ENCODE data around the gene DISC1. TPM values are rescaled to one million over a fixed set of nuclear protein-coding genes. Genes with fewer than 3 reads are reported as not detected.

The DISC1 gene
- total RNA-seq, 1 experiment from 2014 or later, result 13.5 TPM

DNA sequence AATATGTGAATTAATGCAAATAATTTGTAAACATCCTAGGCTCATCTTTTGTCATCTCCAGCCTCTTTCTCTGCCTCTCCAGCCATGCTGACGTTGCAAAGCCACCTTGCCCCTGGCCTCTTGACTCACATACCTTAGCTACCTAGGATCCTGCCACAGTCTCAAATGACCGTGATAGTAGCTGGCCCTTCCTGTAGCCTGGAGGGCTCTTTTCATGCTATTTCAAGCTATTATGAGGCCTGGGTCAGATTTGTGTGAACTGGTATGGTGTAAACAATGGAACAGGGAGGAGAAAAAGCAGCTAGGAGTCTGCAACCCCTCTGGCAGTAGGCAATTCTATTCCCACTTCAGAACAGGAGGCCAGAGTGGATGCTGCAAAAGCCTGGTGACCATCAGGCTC lies 337.7 kb downstream of the DISC1 start:
- Mint-ChIP-seq H3K27ac (ENCODE audit: unreplicated experiment) (no peak overlapping the region), H3K4me3 (ENCODE audit: unreplicated experiment) (no peak overlapping the region), H3K4me1 (ENCODE audit: low read depth, unreplicated experiment) (no peaks in the 10 kb centered on the region), H3K9me3 (ENCODE audit: unreplicated experiment) (no peaks in the 10 kb centered on the region), H3K36me3 (ENCODE audit: insufficient read depth, unreplicated experiment) (no peaks in the 10 kb centered on the region), H3K27me3 (ENCODE audit: insufficient read depth, unreplicated experiment) (no peaks in the 10 kb centered on the region)
- no peak overlapping the region for H3K4me3 ChIP-seq (ENCODE audit: low read depth, low read length)
- no peaks in the 10 kb centered on the region for H3K36me3 ChIP-seq (ENCODE audit: control insufficient read depth, insufficient read depth, low read length)
- CTCF ChIA-PET, result no interaction called here
- intact Hi-C loops (cut with micrococcal nuclease; ENCODE audit: unreplicated experiment), result no loop called here
- BruUV-seq (replicated peaks), result no TSS peak
- H3K27me3 ChIP-seq (replicated peaks; ENCODE audit: control insufficient read depth, insufficient read depth, low read length), result no peaks in the 10 kb centered on the region
- TF ChIP-seq, protein P1, sequence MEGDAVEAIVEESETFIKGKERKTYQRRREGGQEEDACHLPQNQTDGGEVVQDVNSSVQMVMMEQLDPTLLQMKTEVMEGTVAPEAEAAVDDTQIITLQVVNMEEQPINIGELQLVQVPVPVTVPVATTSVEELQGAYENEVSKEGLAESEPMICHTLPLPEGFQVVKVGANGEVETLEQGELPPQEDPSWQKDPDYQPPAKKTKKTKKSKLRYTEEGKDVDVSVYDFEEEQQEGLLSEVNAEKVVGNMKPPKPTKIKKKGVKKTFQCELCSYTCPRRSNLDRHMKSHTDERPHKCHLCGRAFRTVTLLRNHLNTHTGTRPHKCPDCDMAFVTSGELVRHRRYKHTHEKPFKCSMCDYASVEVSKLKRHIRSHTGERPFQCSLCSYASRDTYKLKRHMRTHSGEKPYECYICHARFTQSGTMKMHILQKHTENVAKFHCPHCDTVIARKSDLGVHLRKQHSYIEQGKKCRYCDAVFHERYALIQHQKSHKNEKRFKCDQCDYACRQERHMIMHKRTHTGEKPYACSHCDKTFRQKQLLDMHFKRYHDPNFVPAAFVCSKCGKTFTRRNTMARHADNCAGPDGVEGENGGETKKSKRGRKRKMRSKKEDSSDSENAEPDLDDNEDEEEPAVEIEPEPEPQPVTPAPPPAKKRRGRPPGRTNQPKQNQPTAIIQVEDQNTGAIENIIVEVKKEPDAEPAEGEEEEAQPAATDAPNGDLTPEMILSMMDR (IDR thresholded peaks at IDR 0.05; ENCODE audit: insufficient read depth in 1 of 2, low read depth in 1 of 2, low read length in 1 of 2, severe bottlenecking in 1 of 2, unreplicated experiment in 1 of 2), result no peak
- no peaks in the 10 kb centered on the region for H3K9me3 ChIP-seq
- peak in 1 of 2 experiments; percentile 38 for DNase-seq
- POLR2A ChIA-PET, result no interaction called here
- no peaks in the 10 kb centered on the region for H3K4me1 ChIP-seq

DNA sequence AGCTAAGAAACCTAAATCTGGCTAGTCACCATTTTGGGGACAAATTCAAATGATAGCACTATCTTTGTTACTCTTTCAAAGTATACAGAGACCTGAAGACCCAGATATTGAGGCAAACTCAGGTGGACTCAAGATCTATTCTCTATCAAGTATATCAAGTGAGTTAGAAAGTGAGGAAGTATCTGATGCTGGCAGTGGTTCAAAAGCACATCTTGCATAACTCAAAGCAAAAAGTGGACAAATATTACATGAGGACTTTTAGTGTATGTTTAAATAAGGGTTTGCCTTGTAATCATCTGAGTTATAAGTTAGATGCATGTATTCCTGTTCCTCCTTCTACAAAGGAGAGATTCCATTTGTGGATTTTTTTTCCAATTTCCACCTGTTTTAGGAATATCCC lies 338.4 kb downstream of the DISC1 start:
- Mint-ChIP-seq H3K4me3 (ENCODE audit: unreplicated experiment) (no peak overlapping the region), H3K9me3 (ENCODE audit: unreplicated experiment) (no peaks in the 10 kb centered on the region), H3K27me3 (ENCODE audit: insufficient read depth, unreplicated experiment) (no peaks in the 10 kb centered on the region), H3K4me1 (ENCODE audit: low read depth, unreplicated experiment) (no peaks in the 10 kb centered on the region), H3K36me3 (ENCODE audit: insufficient read depth, unreplicated experiment) (no peaks in the 10 kb centered on the region), H3K27ac (ENCODE audit: unreplicated experiment) (no peak overlapping the region)
- H3K4me3 ChIP-seq (ENCODE audit: low read depth, low read length), result no peak overlapping the region
- H3K9me3 ChIP-seq, result no peaks in the 10 kb centered on the region
- ChIA-PET POLR2A (no interaction called here), CTCF (no interaction called here)
- no TSS peak for BruUV-seq (replicated peaks)
- H3K4me1 ChIP-seq, result no peaks in the 10 kb centered on the region
- H3K27me3 ChIP-seq (replicated peaks; ENCODE audit: control insufficient read depth, insufficient read depth, low read length), result no peaks in the 10 kb centered on the region
- TF ChIP-seq, protein P1 (IDR thresholded peaks at IDR 0.05; ENCODE audit: insufficient read depth in 1 of 2, low read depth in 1 of 2, low read length in 1 of 2, severe bottlenecking in 1 of 2, unreplicated experiment in 1 of 2), result no peak
- no peaks in the 10 kb centered on the region for H3K36me3 ChIP-seq (ENCODE audit: control insufficient read depth, insufficient read depth, low read length)
- intact Hi-C loops (cut with micrococcal nuclease; ENCODE audit: unreplicated experiment), result no loop called here
- DNase-seq, result no peak

DNA sequence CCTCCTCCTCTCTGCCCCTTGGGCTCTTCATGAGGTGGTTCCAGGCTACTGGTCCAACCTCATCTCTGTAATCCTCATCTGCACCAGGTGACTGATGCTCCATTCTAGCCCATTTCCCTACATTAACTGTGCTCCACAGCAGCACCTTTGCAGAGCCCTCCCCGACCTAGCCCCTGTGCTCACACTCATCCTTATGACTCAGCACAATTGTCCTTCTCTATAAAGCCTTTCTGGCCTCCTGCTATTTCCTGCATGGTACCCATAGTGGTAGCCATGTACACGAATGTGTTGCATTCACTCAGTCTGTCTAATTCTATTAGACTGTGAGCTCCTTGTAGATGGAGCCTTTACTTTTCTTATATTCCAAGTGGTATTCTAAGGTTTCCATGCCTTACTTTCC lies 339.0 kb downstream of the DISC1 start:
- Mint-ChIP-seq H3K36me3 (ENCODE audit: insufficient read depth, unreplicated experiment) (no peaks in the 10 kb centered on the region), H3K4me1 (ENCODE audit: low read depth, unreplicated experiment) (no peaks in the 10 kb centered on the region), H3K4me3 (ENCODE audit: unreplicated experiment) (no peak overlapping the region), H3K27ac (ENCODE audit: unreplicated experiment) (peak overlapping the region; percentile 2), H3K9me3 (ENCODE audit: unreplicated experiment) (no peaks in the 10 kb centered on the region), H3K27me3 (ENCODE audit: insufficient read depth, unreplicated experiment) (no peaks in the 10 kb centered on the region)
- TF ChIP-seq, protein P1 (IDR thresholded peaks at IDR 0.05; ENCODE audit: insufficient read depth in 1 of 2, low read depth in 1 of 2, low read length in 1 of 2, severe bottlenecking in 1 of 2, unreplicated experiment in 1 of 2), result no peak
- Histone ChIP-seq H3K4me3 (ENCODE audit: low read depth, low read length) (no peak overlapping the region), H3K27me3 (replicated peaks; ENCODE audit: control insufficient read depth, insufficient read depth, low read length) (no peaks in the 10 kb centered on the region), H3K36me3 (ENCODE audit: control insufficient read depth, insufficient read depth, low read length) (no peaks in the 10 kb centered on the region), H3K4me1 (no peaks in the 10 kb centered on the region), H3K9me3 (no peaks in the 10 kb centered on the region)
- BruUV-seq (replicated peaks), result no TSS peak
- no peak for DNase-seq
- ChIA-PET POLR2A (no interaction called here), CTCF (no interaction called here)
- intact Hi-C loops (cut with micrococcal nuclease; ENCODE audit: unreplicated experiment), result no loop called here

All from Caco-2 (cell line).